ENCODE data around the gene DNAI1.
A peak's percentile ranks its signal among the peaks of the same experiment; 100 is the strongest.

Gene DNAI1

DNA sequence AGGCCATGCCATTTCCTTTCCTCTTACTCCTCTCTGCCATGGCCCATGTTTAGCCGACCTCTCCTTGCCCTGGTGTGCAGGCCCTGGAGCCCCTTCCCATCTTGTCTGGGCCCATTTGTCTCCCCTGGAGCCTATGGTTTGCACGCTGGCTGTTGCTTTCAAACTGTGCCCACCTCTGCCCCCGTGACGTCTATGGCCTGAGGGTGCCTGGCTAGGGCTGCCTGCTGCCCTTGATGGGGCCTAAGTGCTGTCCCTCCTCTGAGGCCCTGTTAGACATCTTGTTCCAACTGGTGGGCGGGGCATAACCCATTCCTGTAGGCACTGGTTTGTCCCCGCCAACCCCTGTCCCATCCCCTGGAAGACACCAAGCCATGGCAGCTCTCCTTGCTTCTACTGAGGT lies 86.9 kb downstream of the DNAI1 start:
- no peak for DNase-seq (ENCODE audit: low read depth)

DNA sequence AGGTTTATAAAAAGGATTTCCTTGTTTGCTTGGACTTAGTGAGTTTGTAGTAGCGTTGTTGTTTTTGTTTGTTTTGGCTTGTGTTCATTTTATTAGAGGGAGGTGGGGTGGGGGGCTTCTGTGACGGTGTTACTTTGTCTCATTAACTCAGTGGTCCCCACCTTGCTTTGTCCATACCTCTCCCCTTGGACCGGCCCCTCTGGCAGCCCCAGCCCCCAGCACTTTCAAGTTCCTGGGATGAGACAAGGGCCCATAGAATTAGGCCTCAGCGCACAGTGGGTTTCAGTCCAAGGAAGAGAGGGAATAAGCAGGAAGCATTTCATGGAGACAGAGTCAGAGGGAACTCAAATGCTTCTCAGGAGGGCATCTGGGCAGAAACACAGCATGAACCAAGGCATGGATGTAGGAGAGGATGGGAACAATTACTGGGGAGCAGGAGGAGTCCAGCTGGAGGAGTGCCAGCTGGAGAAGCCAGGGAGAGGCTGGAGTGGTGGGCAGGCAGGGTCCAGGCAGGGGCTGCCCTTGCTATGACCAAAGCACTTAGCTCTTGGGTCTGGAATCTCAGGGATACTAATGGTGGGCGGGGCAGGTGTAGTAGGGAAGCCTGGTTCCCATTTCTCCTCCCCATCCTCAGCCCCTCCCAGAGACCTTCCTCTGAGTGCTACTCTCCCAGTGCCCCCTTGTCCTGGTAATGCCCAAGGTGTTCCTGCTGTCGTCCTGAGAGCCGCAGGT lies 87.7 kb downstream of the DNAI1 start:
- no peak for DNase-seq (ENCODE audit: low read depth)

DNA sequence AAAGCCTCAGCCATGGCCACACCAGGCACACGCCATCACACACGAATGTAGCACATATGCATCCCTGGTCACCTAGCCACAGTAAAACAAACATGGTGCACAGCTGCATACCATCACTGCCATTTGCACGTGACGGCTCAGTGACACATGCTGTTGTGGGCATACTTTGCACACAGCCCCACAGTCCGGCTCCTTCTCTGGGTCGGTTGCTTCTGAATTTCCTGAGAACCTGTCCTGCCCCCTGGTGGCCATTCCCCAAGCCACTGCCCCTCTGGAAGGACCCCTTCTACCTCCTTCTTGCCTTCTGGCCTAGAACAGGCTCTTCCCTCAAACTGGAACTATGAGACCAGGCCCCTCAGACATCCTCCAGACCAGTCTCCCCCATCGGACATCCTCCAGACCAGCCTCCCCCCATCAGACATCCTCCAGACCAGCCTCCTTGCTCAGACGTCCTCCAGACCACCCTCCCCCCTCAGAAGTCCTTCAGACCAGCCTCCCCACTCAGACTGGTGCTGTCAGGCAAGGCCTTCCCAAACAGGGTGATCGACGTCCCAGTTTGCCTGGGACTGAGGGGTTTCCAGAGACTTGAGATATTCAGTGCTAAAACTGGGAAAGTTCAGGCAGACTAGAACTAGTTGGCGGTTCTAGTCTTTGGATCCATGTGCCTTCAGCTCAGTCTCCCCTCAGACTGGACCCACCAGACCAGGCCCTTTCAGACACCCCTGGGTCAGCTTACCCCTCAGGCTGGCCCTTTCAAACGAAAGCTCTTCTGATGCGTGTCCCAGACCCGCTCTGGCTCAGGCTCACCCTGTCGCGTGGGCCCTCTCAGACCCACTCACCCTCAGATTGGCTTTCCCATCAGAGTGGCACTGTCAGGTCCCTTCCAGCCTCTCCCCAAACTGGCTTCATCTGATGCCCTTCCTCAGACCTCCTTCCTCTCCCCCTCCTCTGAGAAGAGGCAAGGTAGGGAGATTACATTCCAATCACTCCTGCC lies 88.5 kb downstream of the DNAI1 start:
- peak; percentile 58 for DNase-seq (ENCODE audit: low read depth)

DNA sequence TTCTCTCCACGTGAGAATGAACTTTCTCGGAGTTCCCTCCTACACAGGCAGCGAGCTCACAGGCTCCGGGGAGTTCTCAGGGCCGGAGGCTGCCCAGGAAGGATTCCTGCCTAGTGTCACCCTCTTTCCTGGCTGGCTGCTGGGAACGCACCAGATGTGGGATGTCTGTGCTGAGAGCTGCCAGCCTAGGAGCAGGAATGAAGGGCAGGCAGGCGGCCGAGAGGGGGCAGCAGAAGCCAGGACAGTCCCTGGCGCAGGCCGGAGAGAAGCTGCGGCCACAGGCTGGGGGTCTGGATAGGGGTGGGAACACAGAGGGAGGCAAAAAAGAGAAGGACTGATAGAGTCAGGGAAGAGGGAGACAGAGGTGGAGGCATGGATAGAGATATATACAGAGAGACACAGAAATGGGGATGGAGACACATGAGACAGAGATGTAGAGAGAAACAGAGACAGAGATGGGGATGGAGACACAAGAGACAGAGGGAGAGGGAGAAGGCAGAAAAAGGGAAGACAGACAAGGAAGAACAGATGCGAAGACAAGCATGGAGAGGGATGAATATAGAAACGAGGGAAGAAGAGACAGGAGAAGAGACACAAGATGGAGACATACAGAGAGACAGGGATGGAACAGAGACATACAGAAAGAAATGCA lies 89.5 kb downstream of the DNAI1 start:
- DNase-seq (ENCODE audit: low read depth): peak; percentile 24

DNA sequence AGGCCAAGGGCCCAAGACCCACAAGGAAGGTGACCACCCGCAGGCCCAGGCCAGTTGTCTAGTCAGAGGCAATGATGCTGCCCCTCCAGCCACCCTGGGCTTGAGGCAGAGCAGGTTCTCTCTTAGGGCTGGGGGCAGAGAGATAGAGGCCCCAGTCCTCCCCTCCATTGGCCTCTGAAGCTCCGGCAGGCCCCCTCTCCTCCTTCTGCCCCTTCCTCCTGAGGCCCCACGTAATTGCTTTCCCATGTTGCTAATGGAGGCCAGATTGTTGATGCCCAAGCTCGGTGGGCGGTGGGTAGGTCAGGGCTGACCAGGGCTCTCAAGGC lies 90.8 kb downstream of the DNAI1 start:
- DNase-seq (ENCODE audit: low read depth): no peak

DNA sequence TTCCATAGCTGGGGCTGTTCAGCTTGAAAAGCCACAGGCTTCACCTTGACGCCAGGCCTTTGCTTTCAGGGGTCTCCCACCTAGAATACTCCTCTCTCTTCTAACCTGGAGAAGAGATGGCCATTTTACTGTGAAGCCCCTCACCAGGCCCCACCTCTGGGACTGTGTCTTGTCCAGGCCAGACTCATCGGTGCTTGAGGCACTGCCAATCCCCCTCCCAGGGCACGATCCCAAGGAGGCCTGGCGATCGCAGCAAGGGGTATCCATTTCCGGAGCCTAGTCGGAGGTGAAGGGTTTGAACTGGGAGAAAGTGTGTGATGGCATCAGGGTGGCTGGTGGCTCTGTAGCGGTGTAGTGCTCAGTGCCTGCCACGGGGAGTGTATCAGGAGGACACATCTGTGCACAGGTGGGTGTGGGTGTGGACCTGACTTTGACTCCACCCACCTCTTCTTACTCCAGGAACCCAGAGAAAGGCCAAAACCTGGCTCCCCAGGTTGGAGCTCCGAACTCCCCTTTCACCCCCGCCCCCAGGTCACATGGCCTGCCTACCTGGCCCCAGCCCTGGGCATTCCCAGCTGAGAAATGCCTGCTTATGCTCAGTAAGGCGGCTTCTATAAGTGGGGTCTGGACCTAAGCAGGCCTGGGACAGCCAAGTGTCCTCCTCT lies 91.5 kb downstream of the DNAI1 start:
- DNase-seq (ENCODE audit: low read depth): no peak

DNA sequence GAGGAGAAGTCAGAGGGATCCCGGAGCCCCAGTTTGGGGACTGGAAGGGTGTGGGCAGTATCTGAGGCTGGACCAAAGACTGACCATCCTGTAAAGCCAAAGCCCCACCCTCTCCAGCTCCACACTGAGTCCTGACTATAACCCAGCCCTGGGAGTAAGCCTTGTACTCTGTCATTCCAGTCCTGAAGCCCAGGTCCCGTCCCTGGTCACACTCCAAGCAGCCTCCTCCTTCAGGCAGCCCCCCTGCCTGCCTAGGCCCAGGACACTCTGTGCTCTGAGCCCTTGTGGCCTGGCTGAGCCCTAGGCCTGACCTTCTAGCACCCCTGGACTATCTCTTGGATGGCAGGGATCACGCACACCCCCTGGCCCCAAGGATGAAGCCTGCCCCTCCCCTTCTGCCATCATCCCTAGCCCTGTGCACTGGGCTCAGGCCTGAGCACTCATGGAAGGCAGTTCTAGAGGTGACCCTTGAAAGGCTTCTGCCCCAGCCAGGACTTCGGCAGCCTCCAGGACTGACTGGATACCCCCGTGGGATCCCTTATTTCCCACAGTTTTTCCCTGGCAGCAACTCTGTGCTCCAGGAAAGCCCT lies 92.2 kb downstream of the DNAI1 start:
- no peak for DNase-seq (ENCODE audit: low read depth)

DNA sequence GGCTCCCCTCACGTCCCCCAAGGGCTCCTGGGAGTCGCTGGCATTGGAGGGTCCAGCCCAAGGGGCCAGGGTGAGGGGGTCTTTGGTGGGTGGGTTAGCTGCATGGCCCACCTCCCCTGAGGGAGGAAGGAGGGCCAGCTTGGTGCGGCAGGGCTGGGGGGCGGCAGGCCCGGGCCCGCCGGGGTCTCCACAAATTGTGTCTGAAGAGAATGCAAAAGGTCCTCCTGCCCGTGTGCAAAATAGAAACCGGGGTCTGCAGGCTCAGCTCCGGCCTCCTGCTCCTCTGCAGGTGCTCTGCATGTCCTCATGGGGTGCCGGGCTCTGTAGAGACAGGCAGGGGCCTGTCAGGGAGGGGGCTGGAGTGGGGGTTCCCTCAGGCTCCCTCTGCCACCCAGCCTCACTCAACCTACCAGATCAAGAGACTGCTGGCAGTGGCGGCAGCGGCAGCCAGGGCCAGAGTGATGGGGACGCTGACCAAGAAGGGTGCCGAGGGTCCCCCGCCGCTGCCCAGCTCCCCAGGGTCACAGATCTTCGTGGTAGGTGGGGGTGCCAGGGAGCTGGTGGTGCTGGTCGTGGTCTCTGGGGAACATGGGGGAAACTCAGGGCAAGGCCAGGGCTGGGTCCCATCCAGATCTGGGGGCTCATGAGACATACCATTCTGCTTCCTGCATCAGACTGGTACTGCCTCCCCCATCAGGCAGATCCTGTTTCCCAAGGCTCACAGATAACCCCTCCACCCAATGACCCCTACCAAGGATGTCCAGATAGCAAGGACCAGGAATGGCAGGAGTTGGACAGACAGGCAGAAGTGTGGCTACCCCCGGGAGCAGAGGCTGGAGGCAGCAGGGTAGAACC lies 93.4 kb downstream of the DNAI1 start:
- DNase-seq (ENCODE audit: low read depth): no peak

DNA sequence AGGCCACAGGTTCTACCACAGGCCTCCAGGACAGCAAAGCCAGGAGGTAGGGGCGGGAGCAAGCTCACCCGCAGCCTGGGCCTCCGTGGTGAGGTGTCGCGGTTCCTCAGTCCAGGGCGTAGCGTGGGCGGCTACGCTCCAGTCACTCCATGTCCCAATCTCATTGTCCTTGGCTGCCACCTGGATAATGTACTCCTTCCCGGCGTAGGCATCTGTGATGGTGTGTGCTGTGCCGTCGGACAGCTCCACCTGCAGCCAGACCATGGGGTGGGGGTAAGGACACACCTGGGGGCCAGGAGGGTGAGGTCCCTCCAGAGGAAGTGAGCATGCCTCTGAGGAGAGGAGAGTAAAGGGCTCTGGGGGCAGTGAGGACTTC lies 94.0 kb downstream of the DNAI1 start:
- no peak for DNase-seq (ENCODE audit: low read depth)

DNA sequence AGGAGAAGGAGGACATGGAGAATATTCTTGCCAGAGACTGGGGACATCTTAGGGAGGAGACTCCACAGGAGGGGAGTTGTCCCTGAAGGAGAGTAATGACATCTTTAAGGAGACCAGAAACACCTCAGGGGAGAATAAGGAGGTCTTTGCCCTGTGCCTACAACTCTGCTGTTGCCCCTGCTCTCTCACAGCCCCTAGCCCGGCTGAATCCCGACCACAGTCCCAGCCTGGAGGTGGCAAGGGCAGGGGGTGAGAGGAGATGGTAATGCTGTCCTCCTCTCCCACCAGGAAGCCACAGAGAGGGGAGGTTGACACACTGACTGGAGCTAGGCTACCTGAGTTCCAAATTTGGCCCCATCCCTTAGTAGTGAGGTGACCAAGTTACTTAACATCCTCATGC lies 94.4 kb downstream of the DNAI1 start:
- no peak for DNase-seq (ENCODE audit: low read depth)

DNA sequence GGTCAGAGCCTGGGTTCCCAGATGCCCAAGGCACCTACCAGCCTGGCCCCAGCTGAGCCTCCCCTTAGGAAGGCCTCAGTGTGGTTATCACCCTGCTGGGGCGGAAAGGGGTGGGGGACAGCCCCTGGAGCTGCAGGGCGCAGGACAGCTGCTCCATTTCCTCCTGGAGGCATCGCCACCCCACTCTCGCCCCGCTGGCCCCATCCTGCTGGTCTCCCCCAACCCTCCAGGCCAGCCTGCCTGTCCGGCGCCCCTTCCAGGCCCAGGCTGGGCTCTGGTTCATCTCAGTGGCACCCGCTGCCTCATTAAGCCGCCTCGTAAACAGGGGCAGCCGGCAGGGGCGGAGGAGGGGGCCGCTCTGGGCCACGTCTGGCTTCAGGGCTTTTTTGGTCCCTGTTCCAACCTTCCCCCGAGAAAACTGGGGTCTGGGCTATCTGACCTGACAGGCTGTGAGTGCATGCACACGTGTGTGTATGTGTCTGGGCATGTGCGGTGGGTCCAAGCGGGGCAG lies 95.0 kb downstream of the DNAI1 start:
- DNase-seq (ENCODE audit: low read depth): no peak

DNA sequence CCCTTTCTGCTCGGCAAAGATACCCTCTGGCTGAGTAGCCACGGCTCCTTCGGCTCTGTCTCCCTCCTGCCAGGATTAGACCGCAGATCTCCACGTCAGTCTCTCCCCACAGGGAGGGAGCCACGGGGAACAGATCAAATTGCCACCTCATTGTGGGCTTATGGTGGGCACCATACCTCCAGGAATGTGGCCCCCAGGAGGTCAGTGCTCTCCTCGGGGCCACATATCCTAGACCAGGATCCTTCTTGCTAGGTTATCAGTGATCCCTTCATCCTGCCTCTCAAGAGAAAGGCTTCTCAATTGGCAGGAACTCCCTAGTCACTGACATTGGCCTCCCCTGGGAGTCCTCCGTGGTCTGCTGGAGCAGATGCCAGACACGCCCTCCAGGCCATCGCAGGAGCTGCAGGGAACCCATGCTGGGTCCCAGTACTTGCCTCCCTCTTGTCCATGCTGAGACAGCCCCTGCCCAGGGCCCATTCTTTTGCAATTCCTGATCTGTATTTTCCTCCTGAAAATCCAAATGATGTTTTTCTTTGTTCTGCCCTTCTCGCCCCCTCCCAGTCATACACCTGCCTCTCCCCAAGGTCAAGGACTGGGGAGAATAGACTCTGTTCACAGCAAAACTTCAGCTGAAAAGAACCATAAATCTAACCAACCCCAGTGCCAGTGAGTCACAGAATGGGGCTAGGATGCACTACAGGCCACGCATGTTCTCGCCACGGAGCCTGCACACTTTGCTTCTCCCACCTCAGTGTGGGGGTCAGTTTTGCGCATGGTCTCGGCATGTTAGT lies 95.8 kb downstream of the DNAI1 start:
- DNase-seq (ENCODE audit: low read depth): no peak

DNA sequence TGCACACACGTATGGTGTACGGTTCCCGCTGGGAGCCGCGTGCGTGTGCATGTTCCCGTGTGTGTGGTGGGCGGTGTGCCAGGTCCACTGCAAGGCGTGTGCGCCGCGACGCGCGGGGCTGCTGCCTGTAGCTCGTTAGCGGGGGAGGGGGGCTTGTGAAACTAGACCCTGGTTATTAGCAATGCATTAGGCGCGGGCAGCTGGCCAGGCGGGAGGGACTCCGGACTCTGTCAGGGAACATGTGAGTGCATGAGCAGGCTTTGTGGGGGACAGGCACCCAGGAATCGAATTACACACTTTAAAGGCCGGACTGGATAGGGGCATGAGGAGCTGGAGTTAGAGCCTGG lies 96.4 kb downstream of the DNAI1 start:
- DNase-seq (ENCODE audit: low read depth): no peak

DNA sequence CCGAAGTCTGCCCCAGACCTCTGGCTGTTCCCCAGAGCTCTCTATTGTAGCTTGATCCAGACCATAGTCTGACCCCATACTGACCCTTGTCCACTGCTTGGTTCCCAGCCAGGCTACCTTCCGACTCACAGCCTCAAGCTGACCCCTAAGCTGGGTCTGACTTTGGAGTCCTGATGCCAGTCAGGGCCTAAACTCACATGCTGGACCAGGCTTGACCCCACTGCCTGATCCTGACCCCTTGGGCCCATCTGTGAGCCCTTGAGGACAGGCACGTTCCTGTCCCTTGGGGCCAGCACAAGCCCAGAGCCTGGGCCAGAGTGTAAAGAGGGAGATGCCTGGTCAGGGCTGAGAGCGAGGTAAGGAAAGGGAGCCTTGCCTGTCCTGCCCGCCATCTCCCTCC lies 96.9 kb downstream of the DNAI1 start:
- DNase-seq (ENCODE audit: low read depth): no peak

DNA sequence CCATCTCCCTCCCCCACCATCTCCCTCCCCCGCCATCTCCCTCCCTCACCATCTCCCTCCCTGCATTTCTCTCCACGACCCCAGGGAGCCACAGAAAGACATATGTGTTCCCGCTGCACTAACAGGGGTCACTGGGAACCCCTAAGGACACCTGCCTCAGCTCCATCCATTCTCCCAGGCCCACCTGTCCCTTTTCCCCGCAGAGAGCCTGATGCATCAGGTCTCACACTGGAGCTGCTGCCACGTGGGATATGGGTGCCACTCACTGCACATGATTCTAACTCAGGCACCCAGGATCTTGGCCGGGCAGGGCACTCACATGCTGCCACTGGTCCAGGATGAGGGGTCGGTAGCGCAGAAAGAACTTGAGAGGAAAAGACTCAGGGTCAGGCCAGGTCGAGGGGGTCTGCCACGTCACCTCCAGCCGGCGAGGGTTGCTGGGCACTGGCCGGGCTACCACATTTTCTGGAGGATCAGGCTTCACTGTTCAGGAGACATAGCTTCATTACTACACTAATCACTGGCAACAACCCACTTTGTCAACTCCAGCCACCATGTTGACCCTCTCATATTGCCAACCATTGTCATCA lies 97.4 kb downstream of the DNAI1 start:
- no peak for DNase-seq (ENCODE audit: low read depth)

DNA sequence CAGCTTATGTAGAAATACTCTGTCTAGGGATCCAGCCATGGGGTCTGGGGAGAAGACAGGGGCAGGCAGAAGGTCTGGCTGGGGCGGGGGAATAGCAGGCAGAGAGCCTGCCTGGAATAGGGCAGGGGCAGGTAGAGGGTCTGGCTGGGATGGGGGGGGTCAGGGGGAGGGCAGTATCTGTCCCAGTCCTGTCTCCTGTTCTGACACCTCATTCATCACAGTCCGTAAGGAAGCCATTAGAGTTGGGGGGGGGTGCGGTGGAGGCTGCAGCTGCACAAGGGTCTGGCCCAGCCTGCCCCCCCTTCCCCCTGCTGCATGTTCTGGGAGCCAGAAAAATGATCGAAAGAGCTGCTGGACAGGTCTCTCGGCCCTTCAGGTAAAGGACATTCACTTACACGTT lies 98.3 kb downstream of the DNAI1 start:
- no peak for DNase-seq (ENCODE audit: low read depth)

DNA sequence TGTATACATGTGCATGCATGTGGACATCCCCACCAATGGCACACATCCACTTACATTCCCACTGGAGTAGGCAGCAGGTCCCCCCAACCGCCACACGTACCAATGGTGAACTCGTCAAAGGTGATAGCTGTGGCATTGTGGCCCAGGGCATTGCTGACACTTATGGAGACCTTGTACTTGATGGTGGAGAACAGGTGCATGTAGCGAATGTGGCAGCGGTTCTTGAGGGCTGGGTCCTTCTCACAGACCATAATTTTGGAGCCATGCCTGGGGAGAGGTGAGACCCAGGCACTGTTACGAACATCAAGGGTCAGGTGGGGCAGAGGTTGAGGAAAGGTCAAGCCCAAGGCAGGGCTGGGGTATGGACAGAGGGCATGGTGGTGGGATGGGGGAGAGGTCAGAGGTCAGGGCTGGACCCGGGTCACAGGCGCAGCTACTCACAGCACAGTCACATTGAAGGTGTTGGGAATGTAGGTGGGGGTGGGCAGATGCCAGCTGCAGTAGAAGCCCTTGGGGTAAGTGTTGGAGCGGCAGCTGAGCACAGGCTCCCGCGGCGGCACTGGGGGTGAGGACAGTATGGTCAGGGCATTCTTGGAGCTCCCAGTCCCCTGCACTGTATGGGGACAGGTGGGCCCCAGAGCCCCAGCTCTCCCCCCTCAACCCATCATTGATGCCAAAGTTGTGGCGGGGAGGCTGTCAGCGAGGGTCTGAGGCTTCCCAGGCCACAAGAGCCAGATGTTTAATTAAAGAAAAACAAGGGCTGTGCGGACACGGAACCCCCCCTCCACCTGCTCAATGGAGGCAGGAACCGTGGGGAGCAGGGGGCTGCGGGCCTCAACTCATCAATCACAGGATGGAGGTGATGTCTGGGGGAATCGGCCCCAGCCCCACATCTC lies 99.1 kb downstream of the DNAI1 start:
- DNase-seq (ENCODE audit: low read depth): no peak

DNA sequence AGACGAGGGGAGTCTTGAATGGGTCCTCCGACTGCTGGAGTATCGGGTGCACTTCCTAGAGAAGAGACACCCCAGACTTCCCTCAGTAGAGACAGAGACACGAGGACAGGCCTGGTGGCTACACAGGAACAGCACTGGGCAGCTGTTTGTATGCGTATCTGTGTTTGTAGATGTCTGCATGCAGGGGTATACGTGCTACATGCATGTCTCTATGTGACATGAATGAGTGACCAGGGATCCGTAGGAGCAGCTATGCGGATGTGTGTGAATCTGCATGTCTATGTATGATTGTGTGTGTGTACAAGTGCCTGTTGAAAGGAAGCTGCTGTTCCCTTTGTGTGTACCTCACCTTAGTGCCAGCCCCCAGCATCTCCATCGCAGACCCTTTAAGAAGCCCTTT lies 99.8 kb downstream of the DNAI1 start:
- no peak for DNase-seq (ENCODE audit: low read depth)
